Neural cell (in vitro differentiated cells): ENCODE results near the gene PFN3. TPM values are rescaled to one million over a fixed set of nuclear protein-coding genes. Genes with fewer than 3 reads are reported as not detected.

Experiments
- H2AFZ ChIP-seq: fragments of 200-600, 300-800 bp; sonication (generic), shearing (Covaris generic); 2 replicates; pipeline ENCODE4 v1.6.0; 2014; ENCODE audit warnings: low read depth, mild to moderate bottlenecking, antibody characterized with exemption, low read length, moderate library complexity
- H3F3A ChIP-seq: fragments of 200-600 bp; shearing (Covaris generic); 2 replicates; pipeline ENCODE4 v1.6.1; 2016; ENCODE audit warnings: mild to moderate bottlenecking, moderate library complexity, mixed read lengths, antibody characterized with exemption, low read length; ENCODE audit not compliant: insufficient read depth, poor library complexity, severe bottlenecking
- H3K27ac ChIP-seq: fragments of 200-600, 300-800 bp; sonication (generic), shearing (Covaris generic); 2 replicates; pipeline ENCODE4 v1.5.1; 2014; ENCODE audit warnings: mild to moderate bottlenecking, low read length, moderate library complexity
- H3K27me3 ChIP-seq: fragments of 300-800, 200-600 bp; sonication (generic), shearing (Covaris generic); 2 replicates; pipeline ENCODE4 v1.6.0; 2014; ENCODE audit warnings: mild to moderate bottlenecking, low read depth, low read length, moderate library complexity; ENCODE audit not compliant: insufficient read depth
- H3K36me3 ChIP-seq: fragments of 300-800, 200-600 bp; sonication (generic), shearing (Covaris generic); 2 replicates; pipeline ENCODE4 v1.5.1; 2014; ENCODE audit warnings: mild to moderate bottlenecking, antibody characterized with exemption, low read length, moderate library complexity; ENCODE audit not compliant: insufficient read depth
- H3K4me2 ChIP-seq: fragments of 300-800, 200-600 bp; sonication (generic), shearing (Covaris generic); 2 replicates; pipeline ENCODE4 v1.6.0; 2014; ENCODE audit warnings: mild to moderate bottlenecking, low read length
- H3K4me3 ChIP-seq: fragments of 300-800, 200-600 bp; sonication (generic), shearing (Covaris generic); 2 replicates; pipeline ENCODE4 v1.5.1; 2014; ENCODE audit warnings: mild to moderate bottlenecking, low read length, moderate library complexity
- H3K79me2 ChIP-seq: fragments of 200-600 bp; shearing (Covaris generic); replicated peaks from 2 replicates; pipeline ENCODE4 v1.6.0; 2014; ENCODE audit warnings: mild to moderate bottlenecking, low read length, moderate library complexity; ENCODE audit not compliant: insufficient read depth
- H3K9ac ChIP-seq: fragments of 300-800, 200-600 bp; sonication (generic), shearing (Covaris generic); 2 replicates; pipeline ENCODE4 v1.6.1; 2016; ENCODE audit warnings: mild to moderate bottlenecking, low read length, mixed read lengths
- H3K9me2 ChIP-seq: fragments of 200-600 bp; shearing (Covaris generic); 2 replicates; pipeline ENCODE4 v1.6.1; 2016; ENCODE audit warnings: mild to moderate bottlenecking, low read length, mixed read lengths; ENCODE audit not compliant: insufficient read depth
- H3K9me3 ChIP-seq: fragments of 200-600, 300-800 bp; sonication (generic), shearing (Covaris generic); 2 replicates; pipeline ENCODE4 v1.6.1; 2016; ENCODE audit warnings: mild to moderate bottlenecking, mixed run types, low read length, moderate library complexity, mixed read lengths
- H4K20me1 ChIP-seq: fragments of 200-600 bp; shearing (Covaris generic); 2 replicates; pipeline ENCODE4 v1.6.1; 2016; ENCODE audit warnings: mild to moderate bottlenecking, mixed run types; ENCODE audit not compliant: insufficient read depth
- CTCF ChIP-seq: fragments of 450-650 bp; IDR thresholded peaks from 2 replicates; pipeline ENCODE4 v1.5.1; 2014; ENCODE audit warnings: antibody characterized with exemption, mild to moderate bottlenecking, moderate library complexity; ENCODE audit not compliant: poor library complexity, severe bottlenecking
- EP300 ChIP-seq: fragments of 450-650 bp; conservative IDR thresholded peaks from 2 replicates; pipeline ENCODE4 v1.6.1; 2014; ENCODE audit warnings: antibody characterized with exemption, mild to moderate bottlenecking, moderate library complexity; ENCODE audit not compliant: poor library complexity, severe bottlenecking
- EZH2 ChIP-seq: fragments of 200-600, 300-800 bp; shearing (Covaris generic), sonication (generic); IDR thresholded peaks from 2 replicates; pipeline ENCODE4 v1.6.1; 2014; ENCODE audit warnings: antibody characterized with exemption, low read length, borderline replicate concordance, mild to moderate bottlenecking; ENCODE audit not compliant: insufficient read depth, poor library complexity, severe bottlenecking
- MXI1 ChIP-seq: fragments of 450-650 bp; conservative IDR thresholded peaks from 2 replicates; pipeline ENCODE4 v1.6.1; 2014; ENCODE audit warnings: antibody characterized with exemption, mild to moderate bottlenecking; ENCODE audit not compliant: poor library complexity, severe bottlenecking
- POLR2AphosphoS5 ChIP-seq: IDR thresholded peaks from 2 replicates; pipeline ENCODE4 v1.6.1; 2012
- RAD21 ChIP-seq: fragments of 450-650 bp; conservative IDR thresholded peaks from 2 replicates; pipeline ENCODE4 v1.6.1; 2014; ENCODE audit warnings: antibody characterized with exemption, mild to moderate bottlenecking, moderate library complexity
- REST ChIP-seq: IDR thresholded peaks from 2 replicates; pipeline ENCODE4 v1.6.1; 2012; ENCODE audit warnings: borderline replicate concordance
- SMC3 ChIP-seq: fragments of 450-650 bp; conservative IDR thresholded peaks from 2 replicates; pipeline ENCODE4 v1.6.1; 2014; ENCODE audit warnings: antibody characterized with exemption, mild to moderate bottlenecking, moderate library complexity; ENCODE audit not compliant: poor library complexity
- TAF1 ChIP-seq: IDR thresholded peaks from 2 replicates; pipeline ENCODE4 v1.6.1; 2012; ENCODE audit warnings: low read depth
- polyA plus RNA-seq: library from polyadenylated mRNA; depleted of rRNA; stranded (reverse); fragments of >200 nt; gene quantifications from 2 replicates; pipeline ENCODE4 v1.2.3, GENCODE V29; 2014

The PFN3 gene
- polyA plus RNA-seq, 1 donor from 2014 or later = not detected

DNA sequence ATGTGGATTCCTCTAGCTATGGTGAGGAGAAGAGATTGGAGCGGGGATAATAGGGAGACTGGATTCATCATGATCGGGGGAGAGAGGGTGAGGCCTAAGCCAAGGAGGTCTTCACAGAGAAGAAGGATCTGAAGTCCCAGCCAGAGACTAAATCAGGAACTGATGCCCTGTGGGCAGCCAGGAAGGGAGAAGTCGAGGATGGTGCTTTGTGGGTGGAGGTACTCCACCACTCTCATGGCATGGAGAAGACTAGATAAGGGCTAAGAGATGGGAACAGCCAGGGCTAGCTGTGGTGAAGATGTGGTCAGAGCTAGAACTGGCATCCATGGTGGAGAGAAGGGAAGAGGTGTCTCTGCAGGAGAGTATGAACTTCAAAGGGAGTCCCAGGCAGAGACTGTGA, 45.8 kb downstream of the PFN3 start:
- Histone ChIP-seq H3K9me2 (no peaks in the 10 kb centered on the region), H3K4me3 (no peak overlapping the region), H4K20me1 (no peaks in the 10 kb centered on the region), H3K27me3 (no peaks in the 10 kb centered on the region), H3K4me2 (no peak overlapping the region), H3K9ac (no peak overlapping the region), H3K36me3 (no peaks in the 10 kb centered on the region), H3K9me3 (no peaks in the 10 kb centered on the region), H2AFZ (no peak overlapping the region), H3F3A (no peaks in the 10 kb centered on the region), H3K27ac (no peak overlapping the region), H3K79me2 (peaks cover 16% of the 10 kb centered on the region)
- TF ChIP-seq POLR2AphosphoS5 = no peak
- no peak for TF ChIP-seq SMC3

DNA sequence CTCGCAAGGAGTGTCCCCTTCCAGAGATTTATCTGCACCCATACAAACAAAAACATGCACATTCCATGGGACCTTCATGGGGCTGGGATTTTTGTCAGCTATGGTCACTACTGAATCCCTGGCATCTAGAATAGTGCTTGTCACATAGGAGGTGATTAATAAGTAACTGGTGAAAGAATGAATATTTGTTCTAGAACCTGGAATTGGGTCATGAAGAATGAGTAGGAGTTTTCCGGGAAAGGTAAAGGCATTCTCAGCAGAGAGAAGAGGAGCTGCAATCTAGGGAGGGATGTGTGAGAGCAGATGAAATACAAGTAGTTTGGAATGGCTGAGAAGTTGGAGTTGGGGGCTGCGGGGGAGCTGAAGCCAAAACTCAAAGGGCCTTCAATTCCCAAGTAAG, 46.2 kb downstream of the PFN3 start:
- no peaks in the 10 kb centered on the region for H4K20me1 ChIP-seq
- H3K9me3 ChIP-seq = no peaks in the 10 kb centered on the region
- TF ChIP-seq EZH2 = no peak
- TF ChIP-seq EP300 = no peak
- TF ChIP-seq RAD21 = no peak
- no peak for TF ChIP-seq MXI1
- no peak for TF ChIP-seq REST
- no peak for TF ChIP-seq CTCF
- no peak for TF ChIP-seq SMC3
- TF ChIP-seq POLR2AphosphoS5 = no peak
- TF ChIP-seq TAF1 = no peak
- no peaks in the 10 kb centered on the region for H3K9me2 ChIP-seq
- H2AFZ ChIP-seq = no peak overlapping the region
- no peak overlapping the region for H3K27ac ChIP-seq
- peaks cover 19% of the 10 kb centered on the region for H3K79me2 ChIP-seq
- no peak overlapping the region for H3K9ac ChIP-seq
- no peaks in the 10 kb centered on the region for H3F3A ChIP-seq
- no peak overlapping the region for H3K4me2 ChIP-seq
- no peaks in the 10 kb centered on the region for H3K27me3 ChIP-seq
- H3K36me3 ChIP-seq = no peaks in the 10 kb centered on the region
- H3K4me3 ChIP-seq = no peak overlapping the region

GRCh38 chr5:177353093-177353492, 47.4 kb downstream of the PFN3 start:
- no peak overlapping the region for H3K9ac ChIP-seq
- H3K9me2 ChIP-seq = no peaks in the 10 kb centered on the region
- peaks cover 26% of the 10 kb centered on the region for H3K79me2 ChIP-seq
- no peaks in the 10 kb centered on the region for H4K20me1 ChIP-seq
- no peak overlapping the region for H3K4me2 ChIP-seq
- H3K27ac ChIP-seq = no peak overlapping the region
- H3F3A ChIP-seq = no peaks in the 10 kb centered on the region
- H3K27me3 ChIP-seq = no peaks in the 10 kb centered on the region
- TF ChIP-seq POLR2AphosphoS5 = no peak
- no peak for TF ChIP-seq EZH2
- TF ChIP-seq TAF1 = no peak
- TF ChIP-seq MXI1 = no peak
- no peak for TF ChIP-seq CTCF
- TF ChIP-seq REST = no peak
- no peak for TF ChIP-seq SMC3
- TF ChIP-seq EP300 = no peak
- TF ChIP-seq RAD21 = no peak
- no peaks in the 10 kb centered on the region for H3K9me3 ChIP-seq
- no peaks in the 10 kb centered on the region for H3K36me3 ChIP-seq
- no peak overlapping the region for H3K4me3 ChIP-seq
- no peak overlapping the region for H2AFZ ChIP-seq
